ENCODE measurements around the gene NCL.
"Not testable (repeated sequence)": the region's sequence is repeated elsewhere in the genome, so short reads cannot be mapped to it uniquely, and the experiment has no call there.

Gene NCL

GRCh38 chr2:231430437-231430836, 33.8 kb downstream of the NCL start:
- not testable (repeated sequence) for DNase-seq (ENCODE audit: low spot score)

- DNase-seq (ENCODE audit: low spot score) = no peak
Observed at GRCh38 chr2:231429901-231430300, 34.4 kb downstream of the NCL start.

GRCh38 chr2:231429152-231429551, 35.1 kb downstream of the NCL start:
- DNase-seq (ENCODE audit: low spot score) = no peak

- DNase-seq (ENCODE audit: low spot score) = no peak
Observed at GRCh38 chr2:231427116-231427515, 37.2 kb downstream of the NCL start.

- DNase-seq (ENCODE audit: low spot score) = peak; percentile 30
Observed at GRCh38 chr2:231425811-231426703, 38.2 kb downstream of the NCL start.

GRCh38 chr2:231425291-231425810, 38.9 kb downstream of the NCL start:
- DNase-seq (ENCODE audit: low spot score) = no peak

GRCh38 chr2:231423176-231423575, 41.1 kb downstream of the NCL start:
- no peak for DNase-seq (ENCODE audit: low spot score)

- DNase-seq (ENCODE audit: low spot score) = no peak
Observed at GRCh38 chr2:231422056-231422455, 42.2 kb downstream of the NCL start.

- DNase-seq (ENCODE audit: low spot score) = no peak
Observed at GRCh38 chr2:231421051-231421580, 43.2 kb downstream of the NCL start.

- DNase-seq (ENCODE audit: low spot score) = no peak
Observed at GRCh38 chr2:231418820-231419640, 45.3 kb downstream of the NCL start.

GRCh38 chr2:231415029-231415428, 49.3 kb downstream of the NCL start:
- no peak for DNase-seq (ENCODE audit: low spot score)

- DNase-seq (ENCODE audit: low spot score) = no peak
Observed at GRCh38 chr2:231413921-231414476, 50.3 kb downstream of the NCL start.

GRCh38 chr2:231413456-231413855, 50.8 kb downstream of the NCL start:
- no peak for DNase-seq (ENCODE audit: low spot score)

- DNase-seq (ENCODE audit: low spot score) = no peak
Observed at GRCh38 chr2:231412618-231412963, 51.7 kb downstream of the NCL start.

GRCh38 chr2:231411831-231412617, 52.3 kb downstream of the NCL start:
- peak; percentile 87 for DNase-seq (ENCODE audit: low spot score)

GRCh38 chr2:231411237-231411636, 53.0 kb downstream of the NCL start:
- no peak for DNase-seq (ENCODE audit: low spot score)

- no peak for DNase-seq (ENCODE audit: low spot score)
Observed at GRCh38 chr2:231410293-231411004, 53.8 kb downstream of the NCL start.

GRCh38 chr2:231409776-231410175, 54.5 kb downstream of the NCL start:
- no peak for DNase-seq (ENCODE audit: low spot score)

GRCh38 chr2:231408304-231408703, 56.0 kb downstream of the NCL start:
- not testable (repeated sequence) for DNase-seq (ENCODE audit: low spot score)

- DNase-seq (ENCODE audit: low spot score) = not testable (repeated sequence)
Observed at GRCh38 chr2:231407686-231408085, 56.6 kb downstream of the NCL start.
